AG20443 (cell line): ENCODE measurements around the gene RFX1.
"Not testable (repeated sequence)": the region's sequence is repeated elsewhere in the genome, so short reads cannot be mapped to it uniquely, and the experiment has no call there.

Experiments
- DNase-seq: peaks from one replicate; pipeline ENCODE4 v3.0.0; 2012; ENCODE audit warnings: low spot score, mixed read lengths

RFX1 gene

GRCh38 chr19:13978351-13979243 is 27.5 kb downstream of the RFX1 start:
- DNase-seq, result peak; percentile 53

GRCh38 chr19:13977803-13978202 is 28.3 kb downstream of the RFX1 start:
- DNase-seq, result no peak

- no peak for DNase-seq
These were observed 29.7 kb downstream of the RFX1 start for GRCh38 chr19:13976446-13976845.

- DNase-seq, result no peak
These were observed 30.2 kb downstream of the RFX1 start for GRCh38 chr19:13975870-13976269.

GRCh38 chr19:13974073-13974472 is 32.0 kb downstream of the RFX1 start:
- peak; percentile 35 for DNase-seq

- not testable (repeated sequence) for DNase-seq
These were observed 32.6 kb downstream of the RFX1 start for GRCh38 chr19:13973479-13973878.

GRCh38 chr19:13972368-13973155 is 33.6 kb downstream of the RFX1 start:
- no peak for DNase-seq

- DNase-seq, result not testable (repeated sequence)
These were observed 34.3 kb downstream of the RFX1 start for GRCh38 chr19:13971868-13972267.

- no peak for DNase-seq
These were observed 36.2 kb downstream of the RFX1 start for GRCh38 chr19:13969897-13970296.

- DNase-seq, result no peak
These were observed 37.1 kb downstream of the RFX1 start for GRCh38 chr19:13968999-13969398.

GRCh38 chr19:13968383-13968935 is 37.7 kb downstream of the RFX1 start:
- DNase-seq, result no peak

- not testable (repeated sequence) for DNase-seq
These were observed 38.9 kb downstream of the RFX1 start for GRCh38 chr19:13967206-13967605.

GRCh38 chr19:13966684-13967128 is 39.4 kb downstream of the RFX1 start:
- no peak for DNase-seq

GRCh38 chr19:13965926-13966683 is 40.0 kb downstream of the RFX1 start:
- no peak for DNase-seq

- no peak for DNase-seq
These were observed 40.7 kb downstream of the RFX1 start for GRCh38 chr19:13965377-13965896.

- no peak for DNase-seq
These were observed 41.3 kb downstream of the RFX1 start for GRCh38 chr19:13964776-13965175.

GRCh38 chr19:13963603-13964105 is 42.5 kb downstream of the RFX1 start:
- no peak for DNase-seq

- no peak for DNase-seq
These were observed 43.2 kb downstream of the RFX1 start for GRCh38 chr19:13962699-13963602.

- DNase-seq, result no peak
These were observed 44.1 kb downstream of the RFX1 start for GRCh38 chr19:13961826-13962698.
